ENCODE results near the gene PAQR5. TPM values are rescaled to one million over a fixed set of nuclear protein-coding genes. Genes with fewer than 3 reads are reported as not detected.

Gene PAQR5
- total RNA-seq, 1 experiment from 2014 or later: 3.4 TPM

GRCh38 chr15:69434238-69434637 lies 135.5 kb downstream of the PAQR5 start:
- ChIA-PET POLR2A (no interaction called here), CTCF (no interaction called here)
- H3K27me3 Mint-ChIP-seq (ENCODE audit: insufficient read depth, unreplicated experiment): no peaks in the 10 kb centered on the region
- H3K27ac Mint-ChIP-seq (ENCODE audit: unreplicated experiment): no peak overlapping the region
- H3K36me3 ChIP-seq (ENCODE audit: control insufficient read depth, insufficient read depth, low read length): no peaks in the 10 kb centered on the region; the same call in 1 of the 2 replicates
- no peak overlapping the region for H3K4me3 Mint-ChIP-seq (ENCODE audit: unreplicated experiment)
- TF ChIP-seq, protein P1, sequence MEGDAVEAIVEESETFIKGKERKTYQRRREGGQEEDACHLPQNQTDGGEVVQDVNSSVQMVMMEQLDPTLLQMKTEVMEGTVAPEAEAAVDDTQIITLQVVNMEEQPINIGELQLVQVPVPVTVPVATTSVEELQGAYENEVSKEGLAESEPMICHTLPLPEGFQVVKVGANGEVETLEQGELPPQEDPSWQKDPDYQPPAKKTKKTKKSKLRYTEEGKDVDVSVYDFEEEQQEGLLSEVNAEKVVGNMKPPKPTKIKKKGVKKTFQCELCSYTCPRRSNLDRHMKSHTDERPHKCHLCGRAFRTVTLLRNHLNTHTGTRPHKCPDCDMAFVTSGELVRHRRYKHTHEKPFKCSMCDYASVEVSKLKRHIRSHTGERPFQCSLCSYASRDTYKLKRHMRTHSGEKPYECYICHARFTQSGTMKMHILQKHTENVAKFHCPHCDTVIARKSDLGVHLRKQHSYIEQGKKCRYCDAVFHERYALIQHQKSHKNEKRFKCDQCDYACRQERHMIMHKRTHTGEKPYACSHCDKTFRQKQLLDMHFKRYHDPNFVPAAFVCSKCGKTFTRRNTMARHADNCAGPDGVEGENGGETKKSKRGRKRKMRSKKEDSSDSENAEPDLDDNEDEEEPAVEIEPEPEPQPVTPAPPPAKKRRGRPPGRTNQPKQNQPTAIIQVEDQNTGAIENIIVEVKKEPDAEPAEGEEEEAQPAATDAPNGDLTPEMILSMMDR (IDR thresholded peaks at IDR 0.05; ENCODE audit: insufficient read depth in 1 of 2, low read depth in 1 of 2, low read length in 1 of 2, severe bottlenecking in 1 of 2, unreplicated experiment in 1 of 2): no peak
- no peaks in the 10 kb centered on the region for H3K4me1 ChIP-seq
- intact Hi-C loops (cut with micrococcal nuclease; ENCODE audit: unreplicated experiment): no loop called here
- H3K4me3 ChIP-seq (ENCODE audit: low read depth, low read length): no peak overlapping the region
- DNase-seq: no peak
- H3K9me3 ChIP-seq: no peaks in the 10 kb centered on the region
- no TSS peak for BruUV-seq (replicated peaks)
- no peaks in the 10 kb centered on the region for H3K9me3 Mint-ChIP-seq (ENCODE audit: unreplicated experiment)
- no peaks in the 10 kb centered on the region for H3K27me3 ChIP-seq (replicated peaks; ENCODE audit: control insufficient read depth, insufficient read depth, low read length)
- H3K4me1 Mint-ChIP-seq (ENCODE audit: low read depth, unreplicated experiment): no peaks in the 10 kb centered on the region
- H3K36me3 Mint-ChIP-seq (ENCODE audit: insufficient read depth, unreplicated experiment): peaks cover 85% of the 10 kb centered on the region

- H3K27ac Mint-ChIP-seq (ENCODE audit: unreplicated experiment): no peak overlapping the region
- POLR2A ChIA-PET: no interaction called here
- no TSS peak for BruUV-seq (replicated peaks)
Measured at GRCh38 chr15:69434679-69435078, 136.0 kb downstream of the PAQR5 start.

GRCh38 chr15:69435985-69436384 lies 137.3 kb downstream of the PAQR5 start:
- H3K36me3 Mint-ChIP-seq (ENCODE audit: insufficient read depth, unreplicated experiment): peaks cover 88% of the 10 kb centered on the region
- intact Hi-C loops (cut with micrococcal nuclease; ENCODE audit: unreplicated experiment): no loop called here
- no peak overlapping the region for H3K27ac Mint-ChIP-seq (ENCODE audit: unreplicated experiment)
- H3K9me3 Mint-ChIP-seq (ENCODE audit: unreplicated experiment): no peaks in the 10 kb centered on the region
- ChIA-PET POLR2A (no interaction called here), CTCF (no interaction called here)
- no peaks in the 10 kb centered on the region for H3K27me3 ChIP-seq (replicated peaks; ENCODE audit: control insufficient read depth, insufficient read depth, low read length)
- TF ChIP-seq, protein P1 (IDR thresholded peaks at IDR 0.05; ENCODE audit: insufficient read depth in 1 of 2, low read depth in 1 of 2, low read length in 1 of 2, severe bottlenecking in 1 of 2, unreplicated experiment in 1 of 2): no peak
- H3K36me3 ChIP-seq (ENCODE audit: control insufficient read depth, insufficient read depth, low read length): no peaks in the 10 kb centered on the region; the same call in 1 of the 2 replicates
- H3K9me3 ChIP-seq: no peaks in the 10 kb centered on the region
- no peak overlapping the region for H3K4me3 Mint-ChIP-seq (ENCODE audit: unreplicated experiment)
- no peaks in the 10 kb centered on the region for H3K4me1 Mint-ChIP-seq (ENCODE audit: low read depth, unreplicated experiment)
- no peaks in the 10 kb centered on the region for H3K27me3 Mint-ChIP-seq (ENCODE audit: insufficient read depth, unreplicated experiment)
- H3K4me1 ChIP-seq: no peaks in the 10 kb centered on the region
- DNase-seq: no peak
- no peak overlapping the region for H3K4me3 ChIP-seq (ENCODE audit: low read depth, low read length)
- BruUV-seq (replicated peaks): no TSS peak

More at GRCh38 chr15:69434679-69435078, 136.0 kb downstream of the PAQR5 start:
- DNase-seq: no peak
- no peaks in the 10 kb centered on the region; the same call in 1 of the 2 replicates for H3K36me3 ChIP-seq (ENCODE audit: control insufficient read depth, insufficient read depth, low read length)
- H3K4me1 Mint-ChIP-seq (ENCODE audit: low read depth, unreplicated experiment): no peaks in the 10 kb centered on the region
- intact Hi-C loops (cut with micrococcal nuclease; ENCODE audit: unreplicated experiment): no loop called here
- no peak overlapping the region for H3K4me3 Mint-ChIP-seq (ENCODE audit: unreplicated experiment)
- H3K9me3 ChIP-seq: no peaks in the 10 kb centered on the region
- H3K36me3 Mint-ChIP-seq (ENCODE audit: insufficient read depth, unreplicated experiment): peaks cover 88% of the 10 kb centered on the region
- no peaks in the 10 kb centered on the region for H3K9me3 Mint-ChIP-seq (ENCODE audit: unreplicated experiment)
- CTCF ChIA-PET: no interaction called here
- TF ChIP-seq, protein P1 (IDR thresholded peaks at IDR 0.05; ENCODE audit: insufficient read depth in 1 of 2, low read depth in 1 of 2, low read length in 1 of 2, severe bottlenecking in 1 of 2, unreplicated experiment in 1 of 2): no peak
- H3K4me1 ChIP-seq: no peaks in the 10 kb centered on the region
- H3K27me3 ChIP-seq (replicated peaks; ENCODE audit: control insufficient read depth, insufficient read depth, low read length): no peaks in the 10 kb centered on the region
- H3K27me3 Mint-ChIP-seq (ENCODE audit: insufficient read depth, unreplicated experiment): no peaks in the 10 kb centered on the region
- H3K4me3 ChIP-seq (ENCODE audit: low read depth, low read length): no peak overlapping the region
